C4-2B (cell line): ENCODE measurements around the gene TAS1R3.

Source experiments
- CTCF ChIP-seq: fragments of 450-650 bp; conservative IDR thresholded peaks from 2 replicates; pipeline ENCODE4 v1.5.1; 2017; ENCODE audit warnings: mild to moderate bottlenecking
- ZFX ChIP-seq: fragments of 450-650 bp; IDR thresholded peaks from 2 replicates; pipeline ENCODE4 v1.6.1; 2017

- no peak for TF ChIP-seq CTCF
- no peak for TF ChIP-seq ZFX
These were observed 45.9 kb upstream of the TAS1R3 start for GRCh38 chr1:1285102-1285571.
